H9 (cell line): ENCODE data around the gene LPO. TPM values are rescaled to one million over a fixed set of nuclear protein-coding genes. Genes with fewer than 3 reads are reported as not detected.

Experiments used
- DNase-seq: peaks from one replicate; pipeline ENCODE4 v3.0.0-alpha.2; 2017
- H2AFZ ChIP-seq: one replicate; pipeline ENCODE4 v1.6.1; 2013; ENCODE audit warnings: mild to moderate bottlenecking, low read length, control low read depth, moderate library complexity
- H2AK5ac ChIP-seq: 2 replicates; pipeline ENCODE4 v1.6.1; 2013; ENCODE audit warnings: low read length, control low read depth, mixed read lengths; ENCODE audit not compliant: insufficient read length
- H2BK120ac ChIP-seq: one replicate; pipeline ENCODE4 v1.6.1; 2013; ENCODE audit warnings: low read depth, mild to moderate bottlenecking, low read length, control low read depth, inconsistent platforms; ENCODE audit not compliant: poor library complexity, severe bottlenecking
- H2BK12ac ChIP-seq: 2 replicates; pipeline ENCODE4 v1.6.1; 2013; ENCODE audit warnings: low read length, control low read depth, mixed read lengths, low read depth; ENCODE audit not compliant: insufficient read length
- H2BK15ac ChIP-seq: 2 replicates; pipeline ENCODE4 v1.6.1; 2013; ENCODE audit warnings: low read depth, low read length, control low read depth
- H2BK20ac ChIP-seq: one replicate; pipeline ENCODE4 v1.6.1; 2013; ENCODE audit warnings: low read depth, mild to moderate bottlenecking, low read length, control low read depth, inconsistent platforms; ENCODE audit not compliant: poor library complexity, severe bottlenecking
- H2BK5ac ChIP-seq: 2 replicates; pipeline ENCODE4 v1.6.1; 2013; ENCODE audit warnings: low read length, control low read depth, mixed read lengths; ENCODE audit not compliant: insufficient read length
- H3K14ac ChIP-seq: 2 replicates; pipeline ENCODE4 v1.6.1; 2013; ENCODE audit warnings: low read length, control low read depth; ENCODE audit not compliant: insufficient read depth
- H3K18ac ChIP-seq: 2 replicates; pipeline ENCODE4 v1.6.1; 2013; ENCODE audit warnings: low read depth, mild to moderate bottlenecking, mixed read lengths, low read length, control low read depth; ENCODE audit not compliant: insufficient read length
- H3K23ac ChIP-seq: 2 replicates; pipeline ENCODE4 v1.6.1; 2013; ENCODE audit warnings: low read length, control low read depth, mixed read lengths, low read depth; ENCODE audit not compliant: insufficient read length
- H3K23me2 ChIP-seq: 2 replicates; pipeline ENCODE4 v1.6.1; 2013; ENCODE audit warnings: low read depth, mild to moderate bottlenecking, mixed read lengths, low read length, control low read depth; ENCODE audit not compliant: insufficient read length, poor library complexity, severe bottlenecking
- H3K27ac ChIP-seq: 2 replicates; pipeline ENCODE4 v1.5.1; 2013; ENCODE audit warnings: low read length, control low read depth, mixed read lengths, low read depth; ENCODE audit not compliant: insufficient read length
- H3K27me3 ChIP-seq: 2 replicates; pipeline ENCODE4 v1.6.1; 2013; ENCODE audit warnings: low read length, control low read depth, inconsistent platforms; ENCODE audit not compliant: insufficient read depth
- H3K4ac ChIP-seq: 2 replicates; pipeline ENCODE4 v1.6.1; 2013; ENCODE audit warnings: low read depth, mild to moderate bottlenecking, control low read depth, inconsistent platforms, low read length, moderate library complexity
- H3K4me1 ChIP-seq: 2 replicates; pipeline ENCODE4 v1.6.1; 2013; ENCODE audit warnings: low read length, control low read depth, inconsistent platforms; ENCODE audit not compliant: insufficient read depth
- H3K4me2 ChIP-seq: 2 replicates; pipeline ENCODE4 v1.6.1; 2013; ENCODE audit warnings: low read length, control low read depth, mixed read lengths; ENCODE audit not compliant: insufficient read length, insufficient read depth
- H3K56ac ChIP-seq: 2 replicates; pipeline ENCODE4 v1.6.1; 2013; ENCODE audit warnings: low read depth, mild to moderate bottlenecking, mixed read lengths, low read length, control low read depth; ENCODE audit not compliant: insufficient read length
- H3K79me1 ChIP-seq: 2 replicates; pipeline ENCODE4 v1.6.1; 2013; ENCODE audit warnings: low read depth, mild to moderate bottlenecking, moderate library complexity, low read length, control low read depth, inconsistent platforms; ENCODE audit not compliant: insufficient read depth, poor library complexity, severe bottlenecking
- H3K79me2 ChIP-seq: 2 replicates; pipeline ENCODE4 v1.6.1; 2013; ENCODE audit warnings: low read length, control low read depth, inconsistent platforms; ENCODE audit not compliant: insufficient read depth
- H3K9ac ChIP-seq: 2 replicates; pipeline ENCODE4 v1.6.1; 2013; ENCODE audit warnings: low read length, control low read depth, mixed read lengths; ENCODE audit not compliant: insufficient read length; ENCODE audit errors: extremely low read depth
- H3K9me3 ChIP-seq: one replicate; pipeline ENCODE4 v1.6.1; 2013; ENCODE audit warnings: low read depth, low read length, inconsistent platforms; ENCODE audit not compliant: control insufficient read depth
- H3T11ph ChIP-seq: one replicate; pipeline ENCODE4 v1.6.1; 2013; ENCODE audit warnings: mild to moderate bottlenecking, low read length, control low read depth, inconsistent platforms
- H4K20me1 ChIP-seq: one replicate; pipeline ENCODE4 v1.6.1; 2013; ENCODE audit not compliant: control insufficient read depth, insufficient read length, insufficient read depth
- H4K5ac ChIP-seq: 2 replicates; pipeline ENCODE4 v1.6.1; 2013; ENCODE audit warnings: low read depth, mild to moderate bottlenecking, mixed read lengths, low read length, control low read depth; ENCODE audit not compliant: insufficient read length
- H4K8ac ChIP-seq: replicated peaks from 2 replicates; pipeline ENCODE4 v1.6.1; 2013; ENCODE audit warnings: low read length, control low read depth, mixed read lengths, low read depth; ENCODE audit not compliant: insufficient read length
- H4K91ac ChIP-seq: 2 replicates; pipeline ENCODE4 v1.6.1; 2013; ENCODE audit warnings: low read depth, mild to moderate bottlenecking, moderate library complexity, mixed read lengths, low read length, control low read depth; ENCODE audit not compliant: insufficient read length
- H3K27ac Mint-ChIP-seq, 3 experiments: 2 replicates in 2 of 3; 3 replicates in 1 of 3; pipeline ENCODE4 v1.8.0; 2020 to 2021; ENCODE audit warnings: mixed read lengths in 3 of 3, mild to moderate bottlenecking in 1 of 3, moderate library complexity in 1 of 3
- H3K27me3 Mint-ChIP-seq: 2 replicates; pipeline ENCODE4 v1.8.0; 2021; ENCODE audit warnings: low read depth, mild to moderate bottlenecking, moderate library complexity, mixed read lengths
- H3K36me3 Mint-ChIP-seq, 3 experiments: 2 replicates in 2 of 3; 3 replicates in 1 of 3; pipeline ENCODE4 v1.8.0; 2020 to 2021; ENCODE audit warnings: low read depth in 3 of 3, mixed read lengths in 3 of 3; ENCODE audit not compliant: insufficient read depth in 1 of 3
- H3K4me1 Mint-ChIP-seq, 2 experiments: 2 replicates each; pipeline ENCODE4 v1.8.0; 2020; ENCODE audit warnings: mixed read lengths in 2 of 2
- H3K4me3 Mint-ChIP-seq, 2 experiments: 2 replicates in 1 of 2; 3 replicates in 1 of 2; pipeline ENCODE4 v1.8.0; 2020 to 2021; ENCODE audit warnings: mild to moderate bottlenecking in 2 of 2, mixed read lengths in 2 of 2, moderate library complexity in 1 of 2
- H3K9me3 Mint-ChIP-seq, 2 experiments: 2 replicates in 1 of 2; 3 replicates in 1 of 2; pipeline ENCODE4 v1.8.0; 2020; ENCODE audit warnings: mild to moderate bottlenecking in 2 of 2, mixed read lengths in 2 of 2, moderate library complexity in 1 of 2
- CTCF ChIP-seq: fragments of 200-600 bp; sonication (generic); conservative IDR thresholded peaks from 3 replicates; pipeline ENCODE4 v1.8.0; 2021; ENCODE audit warnings: antibody characterized with exemption, mild to moderate bottlenecking
- WGBS: extraction: QIAGEN DNeasy Blood & Tissue Kit; methylation state at CpG from one replicate; pipeline ENCODE4 v1.1.7; 2013; ENCODE audit warnings: missing lambda C conversion rate, low lambda C conversion rate, mixed read lengths; ENCODE audit not compliant: insufficient read length; ENCODE audit errors: extremely low coverage; 5-methylcytosine and 5-hydroxymethylcytosine counted together
- total RNA-seq: library from RNA; stranded (reverse); gene quantifications from 2 replicates; pipeline ENCODE4 v1.2.1, GENCODE V29; 2021

The LPO gene
- total RNA-seq, 1 experiment from 2014 or later = 0.17 TPM

- Mint-ChIP-seq H3K27ac (peak overlapping the region in 1 of 3 experiments; percentile 38; a peak in 1 of 7 replicates), H3K4me3 (peak overlapping the region in 1 of 2 experiments; percentile 13; a peak in 1 of 5 replicates), H3K9me3 (no peaks in the 10 kb centered on the region), H3K27me3 (0 out of 2 replicates have a peak, but pooled peaks cover 2% of the 10 kb centered on the region), H3K4me1 (peaks cover 0 to 17% of the 10 kb centered on the region in 2 experiments; a peak in 2 of 4 replicates), H3K36me3 (no peaks in the 10 kb centered on the region)
- Histone ChIP-seq H2AFZ (no peak overlapping the region), H2AK5ac (no peak overlapping the region), H3K4me2 (no peak overlapping the region), H3T11ph (no peak overlapping the region), H2BK15ac (no peak overlapping the region), H3K27ac (no peak overlapping the region), H3K56ac (no peak overlapping the region), H2BK12ac (no peak overlapping the region), H3K23ac (no peak overlapping the region), H3K18ac (no peak overlapping the region), H3K79me1 (no peaks in the 10 kb centered on the region), H3K14ac (no peak overlapping the region; the same call in 1 of the 2 replicates), H2BK20ac (no peak overlapping the region), H4K5ac (no peak overlapping the region), H3K27me3 (no peaks in the 10 kb centered on the region), H3K4ac (no peak overlapping the region), H3K9me3 (no peaks in the 10 kb centered on the region), H4K91ac (no peak overlapping the region), H4K20me1 (no peaks in the 10 kb centered on the region), H3K79me2 (no peaks in the 10 kb centered on the region), H2BK120ac (no peak overlapping the region), H3K4me1 (no peaks in the 10 kb centered on the region), H3K23me2 (no peaks in the 10 kb centered on the region), H2BK5ac (no peak overlapping the region), H3K9ac (no peak overlapping the region), H4K8ac (no peak overlapping the region)
- no peak for TF ChIP-seq CTCF
- no peak for DNase-seq
- WGBS = no CpG with 5 or more reads among the region's 23 CpGs
Measured at GRCh38 chr17:58312021-58312630, 73.7 kb downstream of the LPO start.
